K562 (cell line): Measurements from ENCODE around the gene CMTM4. TPM values are rescaled to one million over a fixed set of nuclear protein-coding genes. Genes with fewer than 3 reads are reported as not detected.

Experiments
- ATAC-seq: fragments of 200-7000 bp; cut with Tn5 transposase; 3 replicates; pipeline ENCODE4 v1.9.1; 2020; ENCODE audit warnings: moderate library complexity
- BruUV-seq: library from RNA; stranded (reverse); fragments of 400-500 nt; replicated peaks from 2 replicates; lab custom pipeline; 2021; lab: Mats Ljungman, UMichigan
- CTCF ChIA-PET: fragments of 300-600 bp; formaldehyde crosslinking; extraction: SDS; loops from one replicate; lab custom pipeline; 2021; ENCODE audit warnings: low intra/inter-chr PET ratio; lab: Yijun Ruan, JAX
- POLR2A ChIA-PET: fragments of 300-600, 350-650 bp; sonication (Branson Sonifier 250); formaldehyde crosslinking; extraction: SDS; loops from one replicate; lab custom pipeline; 2021; ENCODE audit warnings: antibody characterized with exemption, inconsistent platforms; lab: Yijun Ruan, JAX
- DNase-seq, 4 experiments: peaks; one replicate each; pipeline versions ENCODE4 v3.0.0 to v3.0.0-alpha.2; 2011 to 2018; ENCODE audit warnings: low spot score in 3 of 4, mixed read lengths in 3 of 4; ENCODE audit errors: extremely low read depth in 1 of 4
- FAIRE-seq: peaks from 2 replicates; lab custom pipeline; 2011; peaks lifted over from hg19 to GRCh38; lab: Jason Lieb, UNC
- H2AFZ ChIP-seq: 2 replicates; pipeline ENCODE4 v1.6.0; 2011; ENCODE audit warnings: low read depth, low read length, control low read depth, inconsistent platforms
- H3K27ac ChIP-seq: fragments of 200-600 bp; 3 replicates; pipeline ENCODE4 v1.8.0; 2011; ENCODE audit warnings: low read depth, mild to moderate bottlenecking, control low read depth, inconsistent platforms, low read length, moderate library complexity, mixed read lengths; ENCODE audit errors: extremely low read depth
- H3K27me3 ChIP-seq, 2 experiments: fragments of 300-600 bp in 1 of 2; 2 replicates in 1 of 2; 3 replicates in 1 of 2; pipeline versions ENCODE4 v1.6.0 to v1.8.0; 2011; ENCODE audit warnings: inconsistent platforms in 2 of 2, low read length in 2 of 2, mild to moderate bottlenecking in 1 of 2, mixed read lengths in 1 of 2, moderate library complexity in 1 of 2; ENCODE audit not compliant: control insufficient read depth in 2 of 2, insufficient read depth in 2 of 2
- H3K36me3 ChIP-seq: fragments of 300-600 bp; 3 replicates; pipeline ENCODE4 v1.8.0; 2011; ENCODE audit warnings: mild to moderate bottlenecking, low read length, inconsistent platforms; ENCODE audit not compliant: control insufficient read depth, insufficient read depth
- H3K4me1 ChIP-seq, 2 experiments: fragments of 200-600 bp in 1 of 2; replicated peaks in 1 of 2; 2 replicates in 1 of 2; 3 replicates in 1 of 2; pipeline versions ENCODE4 v1.5.1 to v1.8.0; 2011; ENCODE audit warnings: inconsistent platforms in 2 of 2, low read length in 2 of 2, mild to moderate bottlenecking in 1 of 2, mixed read lengths in 1 of 2, moderate library complexity in 1 of 2; ENCODE audit not compliant: control insufficient read depth in 2 of 2, insufficient read depth in 2 of 2
- H3K4me2 ChIP-seq: 2 replicates; pipeline ENCODE4 v1.6.1; 2011; ENCODE audit warnings: low read length, control low read depth, inconsistent platforms, mixed read lengths; ENCODE audit not compliant: insufficient read depth
- H3K4me3 ChIP-seq: fragments of 200-600 bp; sonication (generic), shearing (Covaris generic); 2 replicates; pipeline ENCODE4 v1.5.1; 2016; ENCODE audit warnings: control low read depth, inconsistent platforms
- H3K79me2 ChIP-seq: fragments of 200-600 bp; 3 replicates; pipeline ENCODE4 v1.8.0; 2011; ENCODE audit warnings: low read length, inconsistent platforms; ENCODE audit not compliant: control insufficient read depth, insufficient read depth
- H3K9ac ChIP-seq, 2 experiments: 2 replicates each; pipeline versions ENCODE4 v1.6.0 to v1.6.1; 2011; ENCODE audit warnings: low read depth in 2 of 2, low read length in 2 of 2, control low read depth in 1 of 2, inconsistent platforms in 1 of 2, mild to moderate bottlenecking in 1 of 2, mixed read lengths in 1 of 2; ENCODE audit not compliant: insufficient read depth in 1 of 2
- H3K9me1 ChIP-seq: one replicate; pipeline ENCODE4 v1.6.0; 2011; ENCODE audit warnings: inconsistent platforms, mild to moderate bottlenecking, low read length, moderate library complexity; ENCODE audit not compliant: control insufficient read depth, insufficient read depth
- H3K9me3 ChIP-seq: replicated peaks from 2 replicates; pipeline ENCODE4 v1.5.1; 2011; ENCODE audit warnings: low read depth, low read length, inconsistent platforms; ENCODE audit not compliant: control insufficient read depth, insufficient read depth
- H4K20me1 ChIP-seq: replicated peaks from 2 replicates; pipeline ENCODE4 v1.6.1; 2011; ENCODE audit warnings: low read length, inconsistent platforms, mixed read lengths; ENCODE audit not compliant: control insufficient read depth, insufficient read depth
- RAD21 ChIP-seq, 2 experiments: fragments of 250-450 bp in 1 of 2; fragments of 450-650 bp in 1 of 2; sonication (Bioruptor Pico) in 1 of 2; formaldehyde crosslinking in 1 of 2; IDR thresholded peaks in 1 of 2; conservative IDR thresholded peaks in 1 of 2; 2 replicates each; pipeline versions ENCODE4 v1.4.0 to v1.8.0; 2020 to 2022; ENCODE audit warnings: mild to moderate bottlenecking in 2 of 2, moderate library complexity in 1 of 2
- ZNF644 ChIP-seq: fragments of 200-800 bp; sonication (Bioruptor generic); IDR thresholded peaks from 2 replicates; pipeline ENCODE4 v1.6.1; 2016; ENCODE audit warnings: low read depth, missing genetic modification characterization, missing compliant biosample characterization
- ZNF79 ChIP-seq: fragments of 250-450 bp; sonication (Bioruptor Pico); IDR thresholded peaks from 2 replicates; pipeline ENCODE4 v1.4.0; 2020; ENCODE audit warnings: low read depth, mild to moderate bottlenecking, moderate library complexity
- WGBS: fragments of 100-300 bp; shearing (Covaris generic); methylation state at CpG from one replicate; pipeline ENCODE4 v1.1.6; 2016; ENCODE audit warnings: low coverage, mixed read lengths; ENCODE audit not compliant: insufficient coverage; ENCODE audit errors: missing lambda C conversion rate; 5-methylcytosine and 5-hydroxymethylcytosine counted together
- in situ Hi-C: fragments of 300-500 bp; cut with MboI; formaldehyde crosslinking; loops from 4 replicates; pipeline ENCODE4 v1.15.0; 2018; ENCODE audit warnings: inconsistent platforms, mixed read lengths
- intact Hi-C: fragments of 100-400 bp; cut with micrococcal nuclease; formaldehyde crosslinking; loops from 2 replicates; pipeline ENCODE4 v1.14.2; 2022
- polyA plus RNA-seq, 8 experiments: library from polyadenylated mRNA; depleted of rRNA in 4 of 8; stranded (reverse) in 5 of 8; unstranded in 3 of 8; fragments of >200 nt; fragmentation: Nextera tagmentation in 2 of 8; fragmentation: Illumina TruSeq in 1 of 8; extraction: Ambion mirVana in 2 of 8; extraction: Trizol in 1 of 8; gene quantifications; 2 replicates each; pipeline versions ENCODE4 v1.2.1 to v1.2.3, GENCODE V29; 2011 to 2014; ENCODE audit warnings: inconsistent platforms in 1 of 8, missing spikeins in 1 of 8
- total RNA-seq, 7 experiments: library from RNA; depleted of rRNA in 6 of 7; stranded (reverse); fragments of >200 nt in 6 of 7; fragmentation: Illumina TruSeq in 2 of 7; extraction: Trizol in 2 of 7; gene quantifications; 2 replicates each; pipeline versions ENCODE4 v1.2.1 to v1.2.3, GENCODE V29; 2011 to 2021; ENCODE audit warnings: low replicate concordance in 1 of 7
- TF ChIP-seq, protein P1 (sequence below): sonication (generic); formaldehyde crosslinking; IDR thresholded peaks from 2 replicates; pipeline ENCODE4 v1.8.1; 2023; ENCODE audit warnings: mild to moderate bottlenecking, missing genetic modification reagents
- TF ChIP-seq, protein P2 (sequence below): fragments of 200-800 bp; sonication (Bioruptor generic); IDR thresholded peaks from 2 replicates; pipeline ENCODE4 v1.6.1; 2017; ENCODE audit warnings: missing genetic modification characterization, missing compliant biosample characterization
- TF ChIP-seq, protein P3 (sequence below): fragments of 250-450 bp; sonication (Bioruptor Pico); IDR thresholded peaks from 2 replicates; pipeline ENCODE4 v1.4.0; 2020
- TF ChIP-seq, protein P4 (sequence below): fragments of 450-650 bp; IDR thresholded peaks from 2 replicates; pipeline ENCODE4 v1.6.1; 2018; ENCODE audit not compliant: partially characterized antibody

Gene CMTM4
- total and polyA plus RNA-seq, 9 of the 15 experiments (the other 6 are each of a cell fraction or from before 2014, with no cell fraction given): 2.0 to 21.3 (median 12.5) TPM

GRCh38 chr16:66701026-66701425 lies 4.5 kb upstream of the CMTM4 start (continued):
- TF ChIP-seq, protein P1, sequence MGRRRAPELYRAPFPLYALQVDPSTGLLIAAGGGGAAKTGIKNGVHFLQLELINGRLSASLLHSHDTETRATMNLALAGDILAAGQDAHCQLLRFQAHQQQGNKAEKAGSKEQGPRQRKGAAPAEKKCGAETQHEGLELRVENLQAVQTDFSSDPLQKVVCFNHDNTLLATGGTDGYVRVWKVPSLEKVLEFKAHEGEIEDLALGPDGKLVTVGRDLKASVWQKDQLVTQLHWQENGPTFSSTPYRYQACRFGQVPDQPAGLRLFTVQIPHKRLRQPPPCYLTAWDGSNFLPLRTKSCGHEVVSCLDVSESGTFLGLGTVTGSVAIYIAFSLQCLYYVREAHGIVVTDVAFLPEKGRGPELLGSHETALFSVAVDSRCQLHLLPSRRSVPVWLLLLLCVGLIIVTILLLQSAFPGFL (CRISPR knock-in tag): no peak
- TF ChIP-seq, protein P2, sequence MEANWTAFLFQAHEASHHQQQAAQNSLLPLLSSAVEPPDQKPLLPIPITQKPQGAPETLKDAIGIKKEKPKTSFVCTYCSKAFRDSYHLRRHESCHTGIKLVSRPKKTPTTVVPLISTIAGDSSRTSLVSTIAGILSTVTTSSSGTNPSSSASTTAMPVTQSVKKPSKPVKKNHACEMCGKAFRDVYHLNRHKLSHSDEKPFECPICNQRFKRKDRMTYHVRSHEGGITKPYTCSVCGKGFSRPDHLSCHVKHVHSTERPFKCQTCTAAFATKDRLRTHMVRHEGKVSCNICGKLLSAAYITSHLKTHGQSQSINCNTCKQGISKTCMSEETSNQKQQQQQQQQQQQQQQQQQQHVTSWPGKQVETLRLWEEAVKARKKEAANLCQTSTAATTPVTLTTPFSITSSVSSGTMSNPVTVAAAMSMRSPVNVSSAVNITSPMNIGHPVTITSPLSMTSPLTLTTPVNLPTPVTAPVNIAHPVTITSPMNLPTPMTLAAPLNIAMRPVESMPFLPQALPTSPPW (CRISPR knock-in tag): no peak
- TF ChIP-seq RAD21 (CRISPR knock-in tag; conservative IDR thresholded peaks at IDR 0.05 in 1 of 2, IDR thresholded peaks at IDR 0.05 in 1 of 2) (no peak), ZNF644 (tag) (no peak), ZNF79 (CRISPR knock-in tag) (no peak)

- Histone ChIP-seq H3K27ac (no peak overlapping the region), H3K4me3 (no peak overlapping the region), H3K9ac (no peak overlapping the region), H3K9me3 (no peaks in the 10 kb centered on the region), H3K9me1 (no peaks in the 10 kb centered on the region), H4K20me1 (peaks cover 6% of the 10 kb centered on the region; the same call in 1 of the 2 replicates), H3K79me2 (peaks cover 14% of the 10 kb centered on the region), H3K4me1 (peaks cover 16 to 20% of the 10 kb centered on the region in 2 experiments), H3K4me2 (no peak overlapping the region), H2AFZ (no peak overlapping the region), H3K27me3 (no peaks in the 10 kb centered on the region), H3K36me3 (no peaks in the 10 kb centered on the region)
- ChIA-PET POLR2A (interaction anchor here (0.6 kb wide), 2 partner anchors 126 to 167 kb away, joined by 3 read pairs; no protein-coding TSS in a partner anchor), CTCF (no interaction called here)
- DNase-seq (no peak), ATAC-seq (no peak), FAIRE-seq (no peak)
- TF ChIP-seq, protein P3, sequence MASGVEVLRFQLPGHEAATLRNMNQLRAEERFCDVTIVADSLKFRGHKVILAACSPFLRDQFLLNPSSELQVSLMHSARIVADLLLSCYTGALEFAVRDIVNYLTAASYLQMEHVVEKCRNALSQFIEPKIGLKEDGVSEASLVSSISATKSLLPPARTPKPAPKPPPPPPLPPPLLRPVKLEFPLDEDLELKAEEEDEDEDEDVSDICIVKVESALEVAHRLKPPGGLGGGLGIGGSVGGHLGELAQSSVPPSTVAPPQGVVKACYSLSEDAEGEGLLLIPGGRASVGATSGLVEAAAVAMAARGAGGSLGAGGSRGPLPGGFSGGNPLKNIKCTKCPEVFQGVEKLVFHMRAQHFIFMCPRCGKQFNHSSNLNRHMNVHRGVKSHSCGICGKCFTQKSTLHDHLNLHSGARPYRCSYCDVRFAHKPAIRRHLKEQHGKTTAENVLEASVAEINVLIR: no peak
- TF ChIP-seq, protein P4, sequence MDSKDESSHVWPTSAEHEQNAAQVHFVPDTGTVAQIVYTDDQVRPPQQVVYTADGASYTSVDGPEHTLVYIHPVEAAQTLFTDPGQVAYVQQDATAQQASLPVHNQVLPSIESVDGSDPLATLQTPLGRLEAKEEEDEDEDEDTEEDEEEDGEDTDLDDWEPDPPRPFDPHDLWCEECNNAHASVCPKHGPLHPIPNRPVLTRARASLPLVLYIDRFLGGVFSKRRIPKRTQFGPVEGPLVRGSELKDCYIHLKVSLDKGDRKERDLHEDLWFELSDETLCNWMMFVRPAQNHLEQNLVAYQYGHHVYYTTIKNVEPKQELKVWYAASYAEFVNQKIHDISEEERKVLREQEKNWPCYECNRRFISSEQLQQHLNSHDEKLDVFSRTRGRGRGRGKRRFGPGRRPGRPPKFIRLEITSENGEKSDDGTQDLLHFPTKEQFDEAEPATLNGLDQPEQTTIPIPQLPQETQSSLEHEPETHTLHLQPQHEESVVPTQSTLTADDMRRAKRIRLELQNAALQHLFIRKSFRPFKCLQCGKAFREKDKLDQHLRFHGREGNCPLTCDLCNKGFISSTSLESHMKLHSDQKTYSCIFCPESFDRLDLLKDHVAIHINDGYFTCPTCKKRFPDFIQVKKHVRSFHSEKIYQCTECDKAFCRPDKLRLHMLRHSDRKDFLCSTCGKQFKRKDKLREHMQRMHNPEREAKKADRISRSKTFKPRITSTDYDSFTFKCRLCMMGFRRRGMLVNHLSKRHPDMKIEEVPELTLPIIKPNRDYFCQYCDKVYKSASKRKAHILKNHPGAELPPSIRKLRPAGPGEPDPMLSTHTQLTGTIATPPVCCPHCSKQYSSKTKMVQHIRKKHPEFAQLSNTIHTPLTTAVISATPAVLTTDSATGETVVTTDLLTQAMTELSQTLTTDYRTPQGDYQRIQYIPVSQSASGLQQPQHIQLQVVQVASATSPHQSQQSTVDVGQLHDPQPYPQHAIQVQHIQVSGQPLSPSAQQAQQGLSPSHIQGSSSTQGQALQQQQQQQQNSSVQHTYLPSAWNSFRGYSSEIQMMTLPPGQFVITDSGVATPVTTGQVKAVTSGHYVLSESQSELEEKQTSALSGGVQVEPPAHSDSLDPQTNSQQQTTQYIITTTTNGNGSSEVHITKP: peak; percentile 63
- WGBS: 10% methylated on average over 1 of the region's 1 CpG
- BruUV-seq: no TSS peak
- intact Hi-C loops: loop anchor here (5.0 kb wide), 1 partner anchor 83 kb away; no protein-coding TSS in a partner anchor
- in situ Hi-C loops: no loop called here
These were observed 3.4 kb upstream of the CMTM4 start for GRCh38 chr16:66699898-66700297.
